Keratinocyte (primary cell): Measurements from ENCODE around the gene VMP1. TPM values are rescaled to one million over a fixed set of nuclear protein-coding genes. Genes with fewer than 3 reads are reported as not detected.

Experiments used
- DNase-seq: peaks from one replicate; pipeline ENCODE4 v3.0.0-alpha.2; 2011; ENCODE audit warnings: low read depth, missing footprints, low spot score
- FAIRE-seq: peaks from 2 replicates; lab custom pipeline; 2011; peaks lifted over from hg19 to GRCh38; lab: Jason Lieb, UNC
- H2AFZ ChIP-seq: 2 replicates; pipeline ENCODE4 v1.6.0; 2012; ENCODE audit warnings: low read length, control low read depth, inconsistent platforms; ENCODE audit not compliant: control insufficient read depth
- H3K27ac ChIP-seq: 2 replicates; pipeline ENCODE4 v1.5.1; 2011; ENCODE audit warnings: low read length; ENCODE audit not compliant: control insufficient read depth, insufficient read depth
- H3K27me3 ChIP-seq: 3 replicates; pipeline ENCODE4 v1.6.0; 2011; ENCODE audit warnings: low read length; ENCODE audit not compliant: control insufficient read depth, insufficient read depth; ENCODE audit errors: extremely low read depth
- H3K36me3 ChIP-seq, 2 experiments: 2 replicates in 1 of 2; 3 replicates in 1 of 2; pipeline ENCODE4 v1.5.1; 2011; ENCODE audit warnings: low read length in 2 of 2, mild to moderate bottlenecking in 1 of 2; ENCODE audit not compliant: control insufficient read depth in 2 of 2, insufficient read depth in 2 of 2; ENCODE audit errors: extremely low read depth in 1 of 2
- H3K4me1 ChIP-seq: 3 replicates; pipeline ENCODE4 v1.5.1; 2011; ENCODE audit warnings: low read length; ENCODE audit not compliant: control insufficient read depth, insufficient read depth; ENCODE audit errors: extremely low read depth
- H3K4me2 ChIP-seq: 3 replicates; pipeline ENCODE4 v1.6.0; 2011; ENCODE audit warnings: low read depth, low read length; ENCODE audit not compliant: control insufficient read depth, insufficient read depth; ENCODE audit errors: extremely low read depth
- H3K4me3 ChIP-seq, 3 experiments: fragments of 200-600 bp in 1 of 3; sonication (generic) in 1 of 3; 2 replicates in 2 of 3; 3 replicates in 1 of 3; pipeline ENCODE4 v1.5.1; 2011 to 2016; ENCODE audit warnings: low read length in 3 of 3, mild to moderate bottlenecking in 3 of 3, control low read depth in 2 of 3, inconsistent platforms in 1 of 3, low read depth in 1 of 3, mixed read lengths in 1 of 3, mixed run types in 1 of 3, moderate library complexity in 1 of 3; ENCODE audit not compliant: control insufficient read depth in 2 of 3, insufficient read depth in 2 of 3; ENCODE audit errors: extremely low read depth in 1 of 3
- H3K79me2 ChIP-seq: 2 replicates; pipeline ENCODE4 v1.6.0; 2012; ENCODE audit warnings: low read length; ENCODE audit not compliant: control insufficient read depth, insufficient read depth
- H3K9ac ChIP-seq: 3 replicates; pipeline ENCODE4 v1.6.0; 2011; ENCODE audit warnings: low read length; ENCODE audit not compliant: control insufficient read depth, insufficient read depth; ENCODE audit errors: extremely low read depth
- H3K9me1 ChIP-seq: 3 replicates; pipeline ENCODE4 v1.6.0; 2011; ENCODE audit warnings: low read length; ENCODE audit not compliant: control insufficient read depth, insufficient read depth; ENCODE audit errors: extremely low read depth
- H3K9me3 ChIP-seq: 2 replicates; pipeline ENCODE4 v1.5.1; 2012; ENCODE audit warnings: low read depth, low read length; ENCODE audit not compliant: control insufficient read depth
- H4K20me1 ChIP-seq: 3 replicates; pipeline ENCODE4 v1.6.0; 2011; ENCODE audit warnings: low read length; ENCODE audit not compliant: control insufficient read depth, insufficient read depth; ENCODE audit errors: extremely low read depth
- EZH2 ChIP-seq: IDR thresholded peaks from one replicate; pipeline ENCODE4 v1.6.1; 2012; ENCODE audit warnings: inconsistent platforms, mild to moderate bottlenecking, low read length, moderate library complexity
- dilution Hi-C: fragments of 300-500 bp; cut with MboI; formaldehyde crosslinking; loops from one replicate; pipeline ENCODE4 v1.7.0; 2020; ENCODE audit warnings: low sequenced_read_pairs; ENCODE audit not compliant: extremely low pct_ligation_motif_present
- polyA plus RNA-seq, 5 experiments: library from polyadenylated mRNA; depleted of rRNA in 3 of 5; stranded (reverse) in 3 of 5; stranded (forward) in 1 of 5; unstranded in 1 of 5; fragments of >200 nt; gene quantifications; 1 replicate in 1 of 5; 2 replicates in 3 of 5; 3 replicates in 1 of 5; pipeline versions ENCODE4 v1.2.1 to v1.2.3, GENCODE V29; 2011 to 2012; ENCODE audit warnings: missing spikeins in 2 of 5, low read depth in 1 of 5, low replicate concordance in 1 of 5
- TF ChIP-seq, protein P1 (sequence below), 3 experiments: IDR thresholded peaks in 1 of 3; conservative IDR thresholded peaks in 1 of 3; optimal IDR thresholded peaks in 1 of 3; 2 replicates in 2 of 3; 3 replicates in 1 of 3; pipeline versions ENCODE3 to v1.5.1; 2011; ENCODE audit warnings: low read length in 3 of 3, mild to moderate bottlenecking in 3 of 3, moderate library complexity in 2 of 3, control low read depth in 1 of 3, inconsistent platforms in 1 of 3; ENCODE audit not compliant: insufficient read depth in 2 of 3; ENCODE audit errors: extremely low read depth in 1 of 3

VMP1 gene
- polyA plus RNA-seq, 1 donor (not counting 4 experiments of a cell fraction or from before 2014, with no cell fraction given) = 303 TPM

DNA sequence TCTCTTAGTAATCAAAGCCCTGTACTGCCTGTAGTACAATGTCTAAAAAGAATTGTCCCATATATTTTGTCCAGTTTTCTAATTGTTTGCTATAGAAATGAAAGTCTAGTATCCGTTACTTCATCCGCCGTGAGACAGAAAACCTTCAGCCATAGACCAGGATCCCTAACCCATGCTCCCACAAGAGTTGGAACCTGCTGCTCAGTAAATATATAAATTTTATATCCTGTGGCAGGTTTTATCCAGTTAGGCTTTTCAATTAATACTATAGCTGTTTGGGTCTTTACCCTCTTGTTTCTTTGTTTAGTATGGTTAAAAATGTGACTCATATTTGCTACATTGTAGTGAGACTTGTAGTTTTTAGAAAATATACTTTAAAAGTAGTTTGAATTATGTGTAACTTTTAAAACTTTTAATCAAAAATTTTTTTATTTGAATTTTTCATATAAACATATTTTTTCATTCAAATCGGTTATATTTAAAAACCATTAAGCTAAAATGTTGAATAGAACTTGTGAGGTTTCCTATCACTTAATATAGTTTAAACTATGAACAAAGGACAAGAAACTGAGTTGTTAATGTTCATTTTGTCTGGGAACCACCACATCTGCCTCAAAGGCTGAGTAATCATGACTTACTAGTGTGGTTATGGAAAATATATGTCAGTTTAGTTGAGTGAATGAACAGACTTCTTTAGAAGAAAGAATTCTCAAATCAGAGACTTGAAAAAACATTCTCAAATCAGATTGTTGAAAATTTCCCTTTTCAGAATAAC lies 54.8 kb downstream of the VMP1 start:
- DNase-seq (no peak), FAIRE-seq (no peak)
- H3K27ac ChIP-seq = peak overlapping the region; percentile 93
- H3K9me1 ChIP-seq = no peaks in the 10 kb centered on the region
- no peaks in the 10 kb centered on the region for H3K9me3 ChIP-seq
- no peaks in the 10 kb centered on the region for H3K27me3 ChIP-seq
- no peak for TF ChIP-seq EZH2
- TF ChIP-seq, protein P1, sequence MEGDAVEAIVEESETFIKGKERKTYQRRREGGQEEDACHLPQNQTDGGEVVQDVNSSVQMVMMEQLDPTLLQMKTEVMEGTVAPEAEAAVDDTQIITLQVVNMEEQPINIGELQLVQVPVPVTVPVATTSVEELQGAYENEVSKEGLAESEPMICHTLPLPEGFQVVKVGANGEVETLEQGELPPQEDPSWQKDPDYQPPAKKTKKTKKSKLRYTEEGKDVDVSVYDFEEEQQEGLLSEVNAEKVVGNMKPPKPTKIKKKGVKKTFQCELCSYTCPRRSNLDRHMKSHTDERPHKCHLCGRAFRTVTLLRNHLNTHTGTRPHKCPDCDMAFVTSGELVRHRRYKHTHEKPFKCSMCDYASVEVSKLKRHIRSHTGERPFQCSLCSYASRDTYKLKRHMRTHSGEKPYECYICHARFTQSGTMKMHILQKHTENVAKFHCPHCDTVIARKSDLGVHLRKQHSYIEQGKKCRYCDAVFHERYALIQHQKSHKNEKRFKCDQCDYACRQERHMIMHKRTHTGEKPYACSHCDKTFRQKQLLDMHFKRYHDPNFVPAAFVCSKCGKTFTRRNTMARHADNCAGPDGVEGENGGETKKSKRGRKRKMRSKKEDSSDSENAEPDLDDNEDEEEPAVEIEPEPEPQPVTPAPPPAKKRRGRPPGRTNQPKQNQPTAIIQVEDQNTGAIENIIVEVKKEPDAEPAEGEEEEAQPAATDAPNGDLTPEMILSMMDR (optimal IDR thresholded peaks at IDR 0.05 in 1 of 3, IDR thresholded peaks at IDR 0.05 in 1 of 3, conservative IDR thresholded peaks at IDR 0.05 in 1 of 3; ENCODE audit: extremely low read depth in 1 of 3, insufficient read depth in 2 of 3, low read length in 3 of 3) = no peak
- no peaks in the 10 kb centered on the region for H4K20me1 ChIP-seq
- H3K9ac ChIP-seq = peak overlapping the region; percentile 76
- dilution Hi-C loops = no loop called here
- H3K36me3 ChIP-seq = peaks cover 4 to 8% of the 10 kb centered on the region in 2 experiments
- peaks cover 33% of the 10 kb centered on the region for H3K4me1 ChIP-seq
- peak overlapping the region; percentile 74 for H3K4me2 ChIP-seq
- peaks cover 2% of the 10 kb centered on the region for H3K79me2 ChIP-seq
- no peak overlapping the region for H2AFZ ChIP-seq
- no peak overlapping the region for H3K4me3 ChIP-seq

DNA sequence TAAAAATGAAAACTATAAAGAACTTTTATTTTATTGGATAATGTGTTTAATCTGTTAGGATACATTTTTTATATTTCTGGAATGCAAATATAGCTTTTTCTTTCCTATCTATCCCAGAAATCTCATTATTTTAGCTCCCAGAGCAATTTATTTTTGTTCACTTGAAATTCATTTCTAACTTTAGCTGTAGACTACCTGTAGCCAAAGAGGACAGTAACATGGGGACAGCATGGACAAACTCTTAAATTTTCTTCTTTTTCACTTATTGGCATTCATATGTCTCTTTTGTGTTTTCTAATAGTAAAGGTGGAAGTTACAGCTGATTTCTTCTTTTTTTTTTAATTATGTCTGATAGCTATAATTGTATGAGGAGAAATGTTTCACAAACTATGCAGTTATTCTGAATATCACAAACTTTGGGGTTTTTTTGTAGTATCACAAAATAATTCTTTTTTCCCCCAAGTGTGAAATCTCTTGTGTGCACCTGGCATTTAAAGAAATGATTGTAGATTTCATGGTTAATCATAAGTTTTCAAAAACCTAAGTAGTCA lies 55.4 kb downstream of the VMP1 start:
- H3K4me1 ChIP-seq = peaks cover 33% of the 10 kb centered on the region
- peak overlapping the region; percentile 93 for H3K27ac ChIP-seq
- DNase-seq (no peak), FAIRE-seq (no peak)
- H2AFZ ChIP-seq = no peak overlapping the region
- H3K36me3 ChIP-seq = peaks cover 4 to 8% of the 10 kb centered on the region in 2 experiments
- H3K4me2 ChIP-seq = peak overlapping the region; percentile 74
- no peaks in the 10 kb centered on the region for H3K27me3 ChIP-seq
- no peaks in the 10 kb centered on the region for H3K9me3 ChIP-seq
- H3K79me2 ChIP-seq = peaks cover 2% of the 10 kb centered on the region
- dilution Hi-C loops = no loop called here
- no peaks in the 10 kb centered on the region for H4K20me1 ChIP-seq
- no peak for TF ChIP-seq EZH2
- TF ChIP-seq, protein P1 (optimal IDR thresholded peaks at IDR 0.05 in 1 of 3, IDR thresholded peaks at IDR 0.05 in 1 of 3, conservative IDR thresholded peaks at IDR 0.05 in 1 of 3; ENCODE audit: extremely low read depth in 1 of 3, insufficient read depth in 2 of 3, low read length in 3 of 3) = no peak
- peak overlapping the region; percentile 76 for H3K9ac ChIP-seq
- H3K4me3 ChIP-seq = peak overlapping the region in 1 of 3 experiments; percentile 30
- no peaks in the 10 kb centered on the region for H3K9me1 ChIP-seq
